Panc1 (cell line): ENCODE measurements around the gene ZKSCAN1. TPM values are rescaled to one million over a fixed set of nuclear protein-coding genes. Genes with fewer than 3 reads are reported as not detected.

Source experiments
- ATAC-seq: fragments of 200-7000 bp; cut with Tn5 transposase; 2 replicates; pipeline ENCODE4 v1.9.1; 2020; ENCODE audit warnings: mild to moderate bottlenecking, moderate library complexity
- BruUV-seq: library from RNA; stranded (reverse); fragments of 400-500 nt; replicated peaks from 2 replicates; lab custom pipeline; 2021; lab: Mats Ljungman, UMichigan
- CTCF ChIA-PET: fragments of 300-600 bp; sonication (Branson Sonifier 250); formaldehyde crosslinking; loops from one replicate; lab custom pipeline; 2022; ENCODE audit warnings: antibody characterized with exemption; lab: Charles Lee
- POLR2A ChIA-PET: fragments of 300-600 bp; sonication (Branson Sonifier 250); formaldehyde crosslinking; loops from one replicate; lab custom pipeline; 2022; ENCODE audit warnings: antibody characterized with exemption; lab: Charles Lee
- DNase-seq: peaks from one replicate; pipeline ENCODE4 v3.0.0-alpha.2; 2010; ENCODE audit warnings: low read depth, low spot score
- H3K27ac ChIP-seq: 2 replicates; pipeline ENCODE4 v1.5.1; 2011; ENCODE audit warnings: mild to moderate bottlenecking, low read length, inconsistent platforms
- H3K27me3 ChIP-seq: fragments of 200-500 bp; sonication (Bioruptor generic); 2 replicates; pipeline ENCODE4 v1.6.0; 2014; ENCODE audit warnings: low read length, inconsistent platforms; ENCODE audit not compliant: control insufficient read depth, insufficient read depth
- H3K36me3 ChIP-seq: fragments of 200-500 bp; sonication (Bioruptor generic); 2 replicates; pipeline ENCODE4 v1.5.1; 2014; ENCODE audit warnings: inconsistent platforms, mild to moderate bottlenecking, low read length, moderate library complexity; ENCODE audit not compliant: control insufficient read depth, insufficient read depth
- H3K4me1 ChIP-seq: 2 replicates; pipeline ENCODE4 v1.5.1; 2011; ENCODE audit warnings: inconsistent platforms, mild to moderate bottlenecking, low read length, moderate library complexity; ENCODE audit not compliant: control insufficient read depth, insufficient read depth
- H3K4me3 ChIP-seq, 2 experiments: 2 replicates each; pipeline ENCODE4 v1.5.1; 2011 to 2012; ENCODE audit warnings: low read depth in 2 of 2, low read length in 2 of 2, mild to moderate bottlenecking in 2 of 2, inconsistent platforms in 1 of 2, moderate library complexity in 1 of 2
- H3K9me3 ChIP-seq: fragments of 200-500 bp; sonication (Bioruptor generic); 2 replicates; pipeline ENCODE4 v1.5.1; 2014; ENCODE audit warnings: low read depth, mild to moderate bottlenecking, inconsistent platforms, low read length, moderate library complexity; ENCODE audit not compliant: control insufficient read depth, insufficient read depth
- CTCF ChIP-seq: fragments of 450-650 bp; IDR thresholded peaks from 2 replicates; pipeline ENCODE4 v1.5.1; 2017; ENCODE audit warnings: mild to moderate bottlenecking
- POLR2AphosphoS5 ChIP-seq: IDR thresholded peaks from 2 replicates; pipeline ENCODE4 v1.6.1; 2012; ENCODE audit warnings: mild to moderate bottlenecking, low read depth, low read length, moderate library complexity
- REST ChIP-seq, 2 experiments: IDR thresholded peaks; 2 replicates each; pipeline ENCODE4 v1.6.1; 2011 to 2012; ENCODE audit warnings: low read depth in 2 of 2, control low read depth in 1 of 2, low read length in 1 of 2, mild to moderate bottlenecking in 1 of 2, moderate library complexity in 1 of 2; ENCODE audit not compliant: insufficient read depth in 1 of 2
- SIN3A ChIP-seq: IDR thresholded peaks from 2 replicates; pipeline ENCODE4 v1.6.1; 2012; ENCODE audit warnings: low read depth, mild to moderate bottlenecking, low read length, moderate library complexity, borderline replicate concordance; ENCODE audit not compliant: insufficient read depth
- TCF7L2 ChIP-seq: IDR thresholded peaks from 2 replicates; pipeline ENCODE4 v1.6.1; 2011; ENCODE audit warnings: mild to moderate bottlenecking, low read depth, low read length, inconsistent platforms
- in situ Hi-C: cut with HindIII; loops from 2 replicates; pipeline ENCODE4 v1.10.0; 2016; ENCODE audit warnings: low sequenced_read_pairs, low pct_unique_long_range_greater_than_20kb
- intact Hi-C: fragments of 100-400 bp; cut with micrococcal nuclease; formaldehyde crosslinking; loops from one replicate; pipeline ENCODE4 v1.10.0; 2022; ENCODE audit not compliant: unreplicated experiment
- total RNA-seq: library from RNA; stranded (reverse); gene quantifications from one replicate; pipeline ENCODE4 v1.2.1, GENCODE V29; 2021; ENCODE audit not compliant: unreplicated experiment

The ZKSCAN1 gene
- total RNA-seq, 1 experiment from 2014 or later, result 55.5 TPM

GRCh38 chr7:100035876-100036275 lies 20.5 kb downstream of the ZKSCAN1 start:
- H3K36me3 ChIP-seq, result peaks cover 2% of the 10 kb centered on the region; the same call in 1 of the 2 replicates
- ChIA-PET POLR2A (interaction anchor here (0.6 kb wide), 1 partner anchor 14 kb away, joined by 6 read pairs; no protein-coding TSS in a partner anchor), CTCF (no interaction called here)
- no peaks in the 10 kb centered on the region for H3K4me1 ChIP-seq
- in situ Hi-C loops (no loop called here), intact Hi-C loops (no loop called here)
- DNase-seq (no peak), ATAC-seq (no peak)
- TF ChIP-seq SIN3A, result no peak
- no peak for TF ChIP-seq CTCF
- TF ChIP-seq REST (IDR thresholded peaks at IDR 0.05; ENCODE audit: insufficient read depth in 1 of 2, low read depth in 2 of 2, low read length in 1 of 2), result no peak
- no peak for TF ChIP-seq POLR2AphosphoS5
- TF ChIP-seq TCF7L2, result no peak
- no peak overlapping the region for H3K4me3 ChIP-seq
- no TSS peak for BruUV-seq
- no peaks in the 10 kb centered on the region for H3K27me3 ChIP-seq
- no peak overlapping the region for H3K27ac ChIP-seq
- peaks cover 13% of the 10 kb centered on the region; the same call in 1 of the 2 replicates for H3K9me3 ChIP-seq

GRCh38 chr7:100038326-100038725 lies 22.9 kb downstream of the ZKSCAN1 start:
- peaks cover 5% of the 10 kb centered on the region; the same call in 1 of the 2 replicates for H3K4me1 ChIP-seq
- intact Hi-C loops (no loop called here), in situ Hi-C loops (no loop called here)
- TF ChIP-seq TCF7L2 (no peak), CTCF (no peak), SIN3A (no peak), REST (IDR thresholded peaks at IDR 0.05; ENCODE audit: insufficient read depth in 1 of 2, low read depth in 2 of 2, low read length in 1 of 2) (no peak), POLR2AphosphoS5 (no peak)
- peaks cover 9% of the 10 kb centered on the region; the same call in 1 of the 2 replicates for H3K9me3 ChIP-seq
- DNase-seq, result no peak
- no peak overlapping the region for H3K27ac ChIP-seq
- no peaks in the 10 kb centered on the region for H3K27me3 ChIP-seq
- H3K36me3 ChIP-seq, result no peaks in the 10 kb centered on the region; the same call in 1 of the 2 replicates
- no peak overlapping the region for H3K4me3 ChIP-seq
- ATAC-seq, result no peak
- ChIA-PET CTCF (no interaction called here), POLR2A (interaction anchor here (0.7 kb wide), 1 partner anchor 14 kb away, joined by 5 read pairs; no protein-coding TSS in a partner anchor)
- TSS peak; percentile 3 for BruUV-seq
